MCF 10A (cell line): ENCODE data around the gene AVPI1. TPM values are rescaled to one million over a fixed set of nuclear protein-coding genes. Genes with fewer than 3 reads are reported as not detected.
"Not testable (repeated sequence)": the region's sequence is repeated elsewhere in the genome, so short reads cannot be mapped to it uniquely, and the experiment has no call there.

Experiments
- BruUV-seq: library from RNA; stranded (reverse); fragments of 400-500 nt; replicated peaks from 2 replicates; lab custom pipeline; 2021; lab: Mats Ljungman, UMichigan
- CTCF ChIA-PET: fragments of 300-600 bp; sonication (Branson Sonifier 250); formaldehyde crosslinking; extraction: SDS; loops from one replicate; lab custom pipeline; 2021; ENCODE audit warnings: antibody characterized with exemption, inconsistent platforms; lab: Yijun Ruan, JAX
- POLR2A ChIA-PET: fragments of 300-600, 350-650 bp; sonication (Branson Sonifier 250); formaldehyde crosslinking; extraction: SDS; loops from one replicate; lab custom pipeline; 2020; ENCODE audit warnings: antibody characterized with exemption, inconsistent platforms; lab: Yijun Ruan, JAX
- DNase-seq: peaks from one replicate; pipeline ENCODE4 v3.0.0-alpha.2; 2018; ENCODE audit not compliant: unreplicated experiment
- H3K27ac Mint-ChIP-seq: one replicate; pipeline ENCODE4 v1.8.0; 2022; ENCODE audit warnings: mild to moderate bottlenecking, low read depth, mixed read lengths; ENCODE audit not compliant: unreplicated experiment
- H3K27me3 Mint-ChIP-seq: one replicate; pipeline ENCODE4 v1.8.0; 2022; ENCODE audit warnings: mixed read lengths; ENCODE audit not compliant: insufficient read depth, unreplicated experiment
- H3K36me3 Mint-ChIP-seq: one replicate; pipeline ENCODE4 v1.8.0; 2022; ENCODE audit warnings: mild to moderate bottlenecking, moderate library complexity, mixed read lengths; ENCODE audit not compliant: insufficient read depth, unreplicated experiment
- H3K4me1 Mint-ChIP-seq: one replicate; pipeline ENCODE4 v1.8.0; 2022; ENCODE audit warnings: mixed read lengths; ENCODE audit not compliant: insufficient read depth, unreplicated experiment
- H3K4me3 Mint-ChIP-seq: one replicate; pipeline ENCODE4 v1.8.0; 2022; ENCODE audit warnings: mild to moderate bottlenecking, moderate library complexity, mixed read lengths; ENCODE audit not compliant: unreplicated experiment
- H3K9me3 Mint-ChIP-seq: one replicate; pipeline ENCODE4 v1.8.0; 2022; ENCODE audit warnings: mixed read lengths; ENCODE audit not compliant: unreplicated experiment
- CTCF ChIP-seq: fragments of 200-600 bp; IDR thresholded peaks from one replicate; pipeline ENCODE4 v1.8.0; 2022; ENCODE audit warnings: antibody characterized with exemption, mild to moderate bottlenecking; ENCODE audit not compliant: unreplicated experiment
- intact Hi-C: fragments of 100-400 bp; cut with micrococcal nuclease; formaldehyde crosslinking; loops from 2 replicates; pipeline ENCODE4 v1.14.1; 2022
- total RNA-seq: library from RNA; stranded (reverse); gene quantifications from 2 replicates; pipeline ENCODE4 v1.2.3, GENCODE V29; 2022

AVPI1 gene
- total RNA-seq, 1 experiment from 2014 or later = 305 TPM

DNA sequence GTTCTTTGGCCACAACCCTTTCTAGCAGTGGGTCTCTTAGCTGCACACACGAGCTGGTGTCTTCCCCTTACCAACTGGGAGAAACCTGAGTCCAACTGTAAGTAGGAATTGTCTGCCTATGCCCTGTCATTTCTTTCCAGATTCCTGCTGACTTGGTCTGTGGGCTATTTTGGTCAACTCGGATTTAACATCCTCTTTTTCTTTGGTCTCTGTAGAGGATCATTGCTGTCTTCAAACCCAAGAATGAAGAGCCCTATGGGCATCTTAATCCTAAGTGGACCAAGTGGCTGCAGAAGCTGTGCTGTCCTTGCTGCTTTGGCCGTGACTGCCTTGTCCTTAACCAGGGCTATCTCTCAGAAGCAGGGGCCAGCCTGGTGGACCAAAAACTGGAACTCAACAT lies 36.3 kb downstream of the AVPI1 start:
- Mint-ChIP-seq H3K9me3 (no peaks in the 10 kb centered on the region), H3K4me1 (peaks cover 26% of the 10 kb centered on the region), H3K36me3 (peaks cover 68% of the 10 kb centered on the region), H3K4me3 (no peak overlapping the region), H3K27me3 (no peaks in the 10 kb centered on the region), H3K27ac (peak overlapping the region; percentile 97)
- no TSS peak for BruUV-seq
- intact Hi-C loops = no loop called here
- CTCF ChIA-PET = interaction anchor here (0.8 to 1.0 kb wide), 3 partner anchors 9 to 78 kb away, joined by 3 to 5 read pairs (median 3); partner anchors contain the start of gene ANKRD2
- DNase-seq = no peak
- TF ChIP-seq CTCF = no peak
- POLR2A ChIA-PET = interaction anchor here (0.8 to 3.9 kb wide), 6 partner anchors 9 to 86 kb away, joined by 3 to 53 read pairs (median 4); partner anchors contain the start of genes AVPI1, PI4K2A and ZFYVE27

DNA sequence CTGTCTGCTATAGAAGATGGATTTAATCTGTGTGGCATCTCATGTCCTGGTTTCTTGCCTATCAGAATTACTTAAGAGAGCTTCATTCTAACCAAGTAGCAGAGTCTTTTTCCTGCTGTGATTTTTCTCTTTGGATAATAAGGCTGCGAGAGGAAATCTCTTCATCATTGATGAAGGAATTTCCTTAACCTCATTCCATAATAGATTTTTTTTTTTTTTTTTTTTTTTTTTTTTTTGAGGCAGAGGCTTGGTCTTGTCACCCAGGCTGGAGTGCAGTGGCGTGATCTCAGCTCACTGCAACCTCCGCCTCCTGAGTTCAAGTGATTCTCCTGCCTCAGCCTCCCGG lies 37.7 kb downstream of the AVPI1 start:
- DNase-seq, H3K9me3 Mint-ChIP-seq, intact Hi-C loops, H3K27me3 Mint-ChIP-seq, BruUV-seq: not testable (repeated sequence)
- Mint-ChIP-seq H3K36me3 (peaks cover 72% of the 10 kb centered on the region), H3K4me1 (peaks cover 26% of the 10 kb centered on the region), H3K27ac (peak overlapping the region; percentile 78), H3K4me3 (peak overlapping the region; percentile 11)
- ChIA-PET CTCF (interaction anchor here (1.0 to 1.3 kb wide), 3 partner anchors 37 to 78 kb away, joined by 4 to 6 read pairs (median 4); partner anchors contain the start of genes ANKRD2 and AVPI1), POLR2A (interaction anchor here (0.6 to 4.1 kb wide), 19 partner anchors 8 to 335 kb away, joined by 3 to 53 read pairs (median 5); partner anchors contain the start of genes AVPI1, MARVELD1, MORN4 and PI4K2A)

GRCh38 chr10:97648562-97649404 lies 38.3 kb downstream of the AVPI1 start:
- TSS peak; percentile 77 for BruUV-seq
- peak; percentile 78 for DNase-seq
- H3K9me3 Mint-ChIP-seq = no peaks in the 10 kb centered on the region
- peak overlapping the region; percentile 11 for H3K4me3 Mint-ChIP-seq
- ChIA-PET CTCF (interaction anchor here (0.7 to 1.4 kb wide), 6 partner anchors 38 to 83 kb away, joined by 3 to 6 read pairs (median 4); partner anchors contain the start of genes ANKRD2 and AVPI1), POLR2A (interaction anchor here (0.6 to 4.1 kb wide), 23 partner anchors 7 to 334 kb away, joined by 3 to 53 read pairs (median 5); partner anchors contain the start of genes AVPI1, MARVELD1, MORN4 and PI4K2A)
- intact Hi-C loops = no loop called here
- no peak for TF ChIP-seq CTCF
- peaks cover 26% of the 10 kb centered on the region for H3K4me1 Mint-ChIP-seq
- H3K36me3 Mint-ChIP-seq = peaks cover 72% of the 10 kb centered on the region
- no peaks in the 10 kb centered on the region for H3K27me3 Mint-ChIP-seq
- H3K27ac Mint-ChIP-seq = peak overlapping the region; percentile 78

DNA sequence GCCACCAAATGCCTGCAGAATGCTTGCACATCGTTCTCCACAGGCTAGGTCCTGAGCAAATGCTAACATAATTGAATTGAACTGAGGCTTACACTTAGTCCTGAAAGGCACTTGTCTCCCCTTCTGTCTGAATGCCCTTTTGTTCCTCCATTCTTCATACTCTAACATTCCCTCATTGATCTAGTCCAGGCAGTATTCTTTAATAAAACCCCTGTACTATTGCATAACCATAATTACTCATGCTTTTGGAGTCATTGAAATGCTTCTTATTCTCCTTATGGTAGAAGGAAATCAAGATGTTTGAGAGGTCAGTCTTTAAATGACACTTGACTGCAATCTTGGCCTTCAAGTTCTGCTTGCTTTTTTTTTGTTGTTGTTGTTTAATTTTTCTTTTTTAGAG lies 39.5 kb downstream of the AVPI1 start:
- no peak for TF ChIP-seq CTCF
- H3K4me1 Mint-ChIP-seq = peaks cover 28% of the 10 kb centered on the region
- no peaks in the 10 kb centered on the region for H3K27me3 Mint-ChIP-seq
- POLR2A ChIA-PET = interaction anchor here (0.7 to 4.1 kb wide), 6 partner anchors 12 to 74 kb away, joined by 3 to 37 read pairs (median 4); partner anchors contain the start of genes AVPI1 and MORN4
- intact Hi-C loops = no loop called here
- BruUV-seq = no TSS peak
- peaks cover 60% of the 10 kb centered on the region for H3K36me3 Mint-ChIP-seq
- DNase-seq = peak; percentile 49
- CTCF ChIA-PET = interaction anchor here (0.8 to 1.4 kb wide), 2 partner anchors 35 to 70 kb away, joined by 4 read pairs; no protein-coding TSS in a partner anchor
- H3K9me3 Mint-ChIP-seq = no peaks in the 10 kb centered on the region
- peak overlapping the region; percentile 32 for H3K27ac Mint-ChIP-seq
- no peak overlapping the region for H3K4me3 Mint-ChIP-seq
